GM12873 (cell line): Measurements from ENCODE around the gene CSGALNACT2.

Experiments
- TF ChIP-seq, protein P1 (sequence below): IDR thresholded peaks from 2 replicates; pipeline ENCODE4 v1.5.1; 2012; ENCODE audit warnings: low read depth, mild to moderate bottlenecking, moderate library complexity, low read length, control low read depth; ENCODE audit not compliant: insufficient read depth; ENCODE audit errors: missing control alignments

CSGALNACT2 gene

DNA sequence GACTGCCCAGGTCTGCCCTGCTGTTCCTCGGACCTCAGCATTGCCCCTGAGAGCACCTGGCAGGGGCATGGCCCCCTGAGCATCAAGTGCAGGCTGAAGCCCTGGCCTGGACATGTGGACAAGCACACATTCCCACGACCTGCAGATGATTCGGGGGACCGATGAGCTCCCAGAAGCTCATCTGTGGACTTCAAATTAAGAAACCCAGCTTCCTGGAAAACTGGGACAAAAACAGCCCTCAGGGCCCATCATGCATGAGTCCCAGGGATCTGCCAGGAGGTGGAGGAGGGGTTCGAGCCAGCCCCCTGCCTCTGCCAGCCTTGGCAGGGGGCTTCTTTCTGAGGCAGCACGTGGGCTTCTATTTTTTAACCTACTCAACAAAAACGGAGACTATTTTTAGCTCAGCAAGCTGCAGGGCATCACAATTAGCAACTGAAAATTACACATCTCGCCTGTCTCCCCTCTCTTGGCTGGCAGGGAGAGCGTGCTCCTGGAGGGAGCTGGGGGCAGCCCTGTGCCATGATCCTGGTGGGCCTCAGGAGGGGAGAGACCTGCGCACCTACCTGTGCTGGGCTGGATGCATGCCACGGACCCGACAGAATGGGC lies 76.8 kb downstream of the CSGALNACT2 start:
- TF ChIP-seq, protein P1, sequence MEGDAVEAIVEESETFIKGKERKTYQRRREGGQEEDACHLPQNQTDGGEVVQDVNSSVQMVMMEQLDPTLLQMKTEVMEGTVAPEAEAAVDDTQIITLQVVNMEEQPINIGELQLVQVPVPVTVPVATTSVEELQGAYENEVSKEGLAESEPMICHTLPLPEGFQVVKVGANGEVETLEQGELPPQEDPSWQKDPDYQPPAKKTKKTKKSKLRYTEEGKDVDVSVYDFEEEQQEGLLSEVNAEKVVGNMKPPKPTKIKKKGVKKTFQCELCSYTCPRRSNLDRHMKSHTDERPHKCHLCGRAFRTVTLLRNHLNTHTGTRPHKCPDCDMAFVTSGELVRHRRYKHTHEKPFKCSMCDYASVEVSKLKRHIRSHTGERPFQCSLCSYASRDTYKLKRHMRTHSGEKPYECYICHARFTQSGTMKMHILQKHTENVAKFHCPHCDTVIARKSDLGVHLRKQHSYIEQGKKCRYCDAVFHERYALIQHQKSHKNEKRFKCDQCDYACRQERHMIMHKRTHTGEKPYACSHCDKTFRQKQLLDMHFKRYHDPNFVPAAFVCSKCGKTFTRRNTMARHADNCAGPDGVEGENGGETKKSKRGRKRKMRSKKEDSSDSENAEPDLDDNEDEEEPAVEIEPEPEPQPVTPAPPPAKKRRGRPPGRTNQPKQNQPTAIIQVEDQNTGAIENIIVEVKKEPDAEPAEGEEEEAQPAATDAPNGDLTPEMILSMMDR, result no peak

DNA sequence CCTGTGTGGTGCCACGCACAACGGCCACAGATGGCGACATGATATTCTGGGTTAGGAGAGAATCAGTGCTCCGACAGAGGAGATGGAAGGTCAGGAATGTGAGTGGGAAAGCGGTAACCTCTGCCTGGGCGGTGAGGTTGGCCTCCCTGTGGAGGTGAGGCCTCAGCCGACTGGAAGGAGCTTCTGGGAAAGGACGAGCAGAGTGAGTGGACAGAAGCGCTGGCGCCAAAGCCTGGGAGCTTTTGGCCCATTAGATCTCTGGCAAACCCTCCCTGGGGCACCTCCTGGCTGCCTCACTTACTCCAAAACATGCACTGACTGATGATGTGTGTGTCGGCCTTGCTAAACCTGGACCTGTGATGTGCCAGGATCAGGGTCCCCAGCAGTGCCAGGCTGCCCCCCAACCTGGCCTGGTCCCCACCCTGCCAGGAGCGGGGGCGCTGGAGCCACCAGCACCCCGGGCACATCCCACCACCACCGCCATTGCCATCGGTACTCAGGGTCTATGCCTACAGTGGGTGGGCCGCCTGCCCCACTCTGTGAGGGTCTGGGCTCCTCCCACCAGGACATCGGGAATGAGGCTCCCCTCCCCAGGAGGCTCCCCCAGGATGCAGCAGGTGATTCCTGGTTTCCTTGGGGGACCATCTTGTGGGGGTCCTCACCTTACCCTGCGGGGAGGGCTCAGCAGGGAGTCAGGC lies 77.7 kb downstream of the CSGALNACT2 start:
- TF ChIP-seq, protein P1, result no peak

- TF ChIP-seq, protein P1, result no peak
Observed at GRCh38 chr10:43216931-43217562, 78.8 kb downstream of the CSGALNACT2 start.

DNA sequence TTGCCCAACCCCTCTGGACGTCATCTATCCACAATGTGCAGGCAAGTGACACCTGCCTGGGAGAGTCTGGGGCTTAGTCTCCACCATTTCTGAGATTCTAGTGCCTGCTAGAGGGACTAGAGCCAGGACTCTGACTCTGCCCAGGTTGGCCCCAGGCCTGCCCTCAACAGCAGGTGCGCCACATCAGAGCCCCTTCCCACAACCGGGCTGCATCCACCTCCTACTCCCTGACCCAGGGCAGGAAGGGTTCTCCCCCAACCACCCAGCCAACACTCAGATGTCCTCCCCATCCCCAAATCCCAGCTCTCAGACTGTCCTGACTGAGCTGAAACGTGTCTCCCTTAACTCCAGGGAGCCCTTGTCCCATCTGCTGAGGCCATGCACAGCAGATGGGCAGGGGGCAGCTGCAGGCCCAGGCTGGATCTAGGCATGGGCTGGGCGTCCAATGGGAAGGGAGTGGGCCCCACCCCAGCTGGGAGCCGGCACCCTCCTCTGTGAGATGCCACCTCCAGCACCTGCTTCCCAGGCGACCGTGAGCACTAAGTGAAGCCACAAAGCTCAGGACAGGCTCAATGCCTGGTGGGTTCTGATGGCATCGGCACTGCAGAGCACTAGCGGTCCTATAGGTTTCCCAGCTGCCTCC lies 79.4 kb downstream of the CSGALNACT2 start:
- TF ChIP-seq, protein P1, result no peak

DNA sequence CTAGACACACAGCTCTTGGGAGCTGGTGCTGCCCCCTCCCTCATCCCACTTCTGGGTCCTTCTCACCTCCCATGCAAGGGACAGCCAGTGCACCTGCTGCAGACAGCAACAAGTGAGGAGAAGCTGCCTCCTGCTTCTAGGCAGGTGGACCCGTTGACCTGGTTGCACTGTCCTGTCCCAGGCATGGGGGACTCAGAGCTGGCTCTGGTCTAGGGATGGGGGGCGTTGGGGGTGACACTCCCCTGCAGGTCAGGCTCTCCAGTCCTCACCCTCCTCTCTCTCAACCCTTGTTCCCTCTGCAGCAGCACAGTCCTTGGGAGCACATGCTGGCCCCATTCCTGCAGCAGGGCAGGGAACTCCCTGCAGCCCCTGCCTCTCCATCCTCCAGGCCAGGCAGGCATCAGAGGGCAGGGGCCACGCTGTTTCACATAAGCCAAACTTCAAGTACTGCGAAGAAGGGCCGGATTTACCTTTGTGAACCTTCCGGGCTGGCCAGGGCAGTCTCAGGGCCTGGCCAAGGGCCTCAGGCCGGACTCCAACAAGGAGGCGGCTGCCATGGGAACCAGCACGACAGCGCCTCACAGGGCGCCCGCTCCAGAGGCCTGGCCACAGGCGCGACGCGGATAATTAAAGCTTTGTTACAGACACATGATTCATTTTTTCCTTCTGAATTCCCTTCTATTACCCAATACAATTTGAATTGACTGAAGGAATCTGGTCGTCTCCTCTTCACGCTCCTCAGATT lies 80.1 kb downstream of the CSGALNACT2 start:
- TF ChIP-seq, protein P1, result no peak

- TF ChIP-seq, protein P1, result no peak
Observed at GRCh38 chr10:43218951-43219837, 80.9 kb downstream of the CSGALNACT2 start.
